K562 (cell line): ENCODE data around the gene PDLIM5. TPM values are rescaled to one million over a fixed set of nuclear protein-coding genes. Genes with fewer than 3 reads are reported as not detected.
A peak's percentile ranks its signal among the peaks of the same experiment; 100 is the strongest.

ENCODE experiments used
- DACH1 ChIP-seq: fragments of 450-650 bp; IDR thresholded peaks from 2 replicates; pipeline ENCODE4 v1.6.1; 2018; ENCODE audit not compliant: partially characterized antibody
- MYBL2 ChIP-seq, 2 experiments: fragments of 450-650 bp in 1 of 2; sonication (generic) in 1 of 2; formaldehyde crosslinking in 1 of 2; IDR thresholded peaks; 2 replicates each; pipeline versions ENCODE4 v1.6.1 to v1.8.1; 2017 to 2022; ENCODE audit warnings: borderline replicate concordance in 1 of 2, inconsistent platforms in 1 of 2, low read depth in 1 of 2, mild to moderate bottlenecking in 1 of 2, missing genetic modification reagents in 1 of 2, moderate library complexity in 1 of 2
- POLR2B ChIP-seq: fragments of 450-650 bp; IDR thresholded peaks from 2 replicates; pipeline ENCODE4 v1.6.1; 2018; ENCODE audit warnings: low read depth; ENCODE audit not compliant: partially characterized antibody
- RAD51 ChIP-seq: fragments of 450-650 bp; IDR thresholded peaks from 2 replicates; pipeline ENCODE4 v1.7.1; 2016; ENCODE audit warnings: low read depth, mild to moderate bottlenecking, borderline replicate concordance
- RBM14 ChIP-seq: fragments of 200-400 bp; formaldehyde crosslinking; IDR thresholded peaks from 2 replicates; pipeline ENCODE4 v1.6.1; 2018; ENCODE audit warnings: low read depth, mild to moderate bottlenecking, low read length, moderate library complexity, borderline replicate concordance; ENCODE audit not compliant: insufficient read depth
- SUPT5H ChIP-seq: fragments of 450-650 bp; IDR thresholded peaks from 2 replicates; pipeline ENCODE4 v1.6.1; 2016
- ZNF384 ChIP-seq: IDR thresholded peaks from 2 replicates; pipeline ENCODE4 v1.6.1; 2012; ENCODE audit warnings: low read depth, low read length, improper control_type of control experiment
- polyA plus RNA-seq, 8 experiments: library from polyadenylated mRNA; depleted of rRNA in 4 of 8; stranded (reverse) in 5 of 8; unstranded in 3 of 8; fragments of >200 nt; fragmentation: Nextera tagmentation in 2 of 8; fragmentation: Illumina TruSeq in 1 of 8; extraction: Ambion mirVana in 2 of 8; extraction: Trizol in 1 of 8; gene quantifications; 2 replicates each; pipeline versions ENCODE4 v1.2.1 to v1.2.3, GENCODE V29; 2011 to 2014; ENCODE audit warnings: inconsistent platforms in 1 of 8, missing spikeins in 1 of 8
- total RNA-seq, 7 experiments: library from RNA; depleted of rRNA in 6 of 7; stranded (reverse); fragments of >200 nt in 6 of 7; fragmentation: Illumina TruSeq in 2 of 7; extraction: Trizol in 2 of 7; gene quantifications; 2 replicates each; pipeline versions ENCODE4 v1.2.1 to v1.2.3, GENCODE V29; 2011 to 2021; ENCODE audit warnings: low replicate concordance in 1 of 7
- TF ChIP-seq, protein P1 (sequence below): sonication (generic); formaldehyde crosslinking; IDR thresholded peaks from 2 replicates; pipeline ENCODE4 v1.8.0; 2023; ENCODE audit warnings: mild to moderate bottlenecking, missing genetic modification reagents
- TF ChIP-seq, protein P2 (sequence below): sonication (generic); formaldehyde crosslinking; IDR thresholded peaks from 2 replicates; pipeline ENCODE4 v1.8.0; 2022; ENCODE audit warnings: mild to moderate bottlenecking, low read depth, missing genetic modification reagents
- TF ChIP-seq, protein P3 (sequence below): fragments of 250-450 bp; sonication (Bioruptor Pico); IDR thresholded peaks from 2 replicates; pipeline ENCODE4 v1.8.0; 2021; ENCODE audit warnings: mild to moderate bottlenecking, moderate library complexity
- TF ChIP-seq, protein P4 (sequence below): fragments of 250-450 bp; sonication (Bioruptor Pico); IDR thresholded peaks from 2 replicates; pipeline ENCODE4 v1.8.0; 2021; ENCODE audit warnings: moderate library complexity, mild to moderate bottlenecking, inconsistent platforms
- TF ChIP-seq, protein P5 (sequence below): fragments of 450-650 bp; formaldehyde crosslinking; IDR thresholded peaks from 2 replicates; pipeline ENCODE4 v1.4.0; 2022; ENCODE audit warnings: missing genetic modification characterization

PDLIM5 gene
- total and polyA plus RNA-seq, 9 of the 15 experiments (the other 6 are each of a cell fraction or from before 2014, with no cell fraction given) = 36.9 to 127 (median 62.5) TPM

DNA sequence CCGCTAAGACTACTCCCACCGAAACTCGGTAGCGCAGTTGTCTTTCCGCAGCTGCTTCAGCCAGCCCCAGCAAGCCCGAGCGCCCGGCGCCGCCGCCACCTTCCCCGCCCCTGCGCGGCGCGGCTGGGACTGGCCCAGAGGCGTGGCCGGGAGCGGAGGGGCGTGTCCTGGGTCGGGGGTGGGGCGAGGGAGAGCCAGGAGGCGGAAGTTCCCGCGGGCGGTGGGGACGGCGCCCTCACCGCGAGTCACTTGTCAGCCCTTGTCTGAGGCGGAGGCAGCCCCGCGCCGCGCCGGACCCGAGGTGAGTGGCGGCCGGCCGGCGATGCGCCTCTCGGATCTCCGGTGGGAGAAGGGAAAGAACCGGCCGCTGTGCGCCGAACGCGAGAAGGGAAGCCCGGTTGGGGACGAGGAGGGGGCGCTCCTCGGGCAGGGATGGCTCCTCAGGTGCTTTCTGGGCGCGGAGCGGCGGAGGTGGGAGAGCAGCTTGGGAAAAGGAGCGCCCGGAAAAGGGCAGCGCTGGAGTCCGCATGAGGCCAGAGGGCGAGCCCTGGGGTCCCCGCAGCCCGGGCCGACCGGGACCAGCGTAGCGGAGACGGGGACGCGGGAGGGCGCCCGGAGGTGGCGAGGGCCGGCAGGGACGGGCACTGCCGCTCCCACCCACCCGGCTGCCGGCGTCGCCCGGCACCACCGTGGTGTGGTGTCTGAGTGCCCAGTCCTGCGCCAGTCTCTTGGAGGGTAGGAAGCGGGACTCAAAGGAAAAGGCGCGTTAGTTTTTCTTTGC is at the start of gene PDLIM5 (continued):
- TF ChIP-seq, protein P1, sequence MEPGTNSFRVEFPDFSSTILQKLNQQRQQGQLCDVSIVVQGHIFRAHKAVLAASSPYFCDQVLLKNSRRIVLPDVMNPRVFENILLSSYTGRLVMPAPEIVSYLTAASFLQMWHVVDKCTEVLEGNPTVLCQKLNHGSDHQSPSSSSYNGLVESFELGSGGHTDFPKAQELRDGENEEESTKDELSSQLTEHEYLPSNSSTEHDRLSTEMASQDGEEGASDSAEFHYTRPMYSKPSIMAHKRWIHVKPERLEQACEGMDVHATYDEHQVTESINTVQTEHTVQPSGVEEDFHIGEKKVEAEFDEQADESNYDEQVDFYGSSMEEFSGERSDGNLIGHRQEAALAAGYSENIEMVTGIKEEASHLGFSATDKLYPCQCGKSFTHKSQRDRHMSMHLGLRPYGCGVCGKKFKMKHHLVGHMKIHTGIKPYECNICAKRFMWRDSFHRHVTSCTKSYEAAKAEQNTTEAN (CRISPR knock-in tag) = 0 out of 2 replicates have a peak, but pooled peaks have one; percentile 26
- no peak for TF ChIP-seq DACH1
- peak; percentile 97 for TF ChIP-seq SUPT5H
- TF ChIP-seq, protein P2, sequence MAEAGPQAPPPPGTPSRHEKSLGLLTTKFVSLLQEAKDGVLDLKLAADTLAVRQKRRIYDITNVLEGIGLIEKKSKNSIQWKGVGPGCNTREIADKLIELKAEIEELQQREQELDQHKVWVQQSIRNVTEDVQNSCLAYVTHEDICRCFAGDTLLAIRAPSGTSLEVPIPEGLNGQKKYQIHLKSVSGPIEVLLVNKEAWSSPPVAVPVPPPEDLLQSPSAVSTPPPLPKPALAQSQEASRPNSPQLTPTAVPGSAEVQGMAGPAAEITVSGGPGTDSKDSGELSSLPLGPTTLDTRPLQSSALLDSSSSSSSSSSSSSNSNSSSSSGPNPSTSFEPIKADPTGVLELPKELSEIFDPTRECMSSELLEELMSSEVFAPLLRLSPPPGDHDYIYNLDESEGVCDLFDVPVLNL = no peak
- peak; percentile 96 for TF ChIP-seq POLR2B
- TF ChIP-seq RBM14 = no peak
- TF ChIP-seq ZNF384 = no peak; the same call in 1 of the 2 replicates
- TF ChIP-seq MYBL2 (IDR thresholded peaks at IDR 0.05; ENCODE audit: low read depth) = no peak
- no peak for TF ChIP-seq MYBL2 (CRISPR knock-in tag; IDR thresholded peaks at IDR 0.05; ENCODE audit: borderline replicate concordance)
- no peak for TF ChIP-seq RAD51
- TF ChIP-seq, protein P3, sequence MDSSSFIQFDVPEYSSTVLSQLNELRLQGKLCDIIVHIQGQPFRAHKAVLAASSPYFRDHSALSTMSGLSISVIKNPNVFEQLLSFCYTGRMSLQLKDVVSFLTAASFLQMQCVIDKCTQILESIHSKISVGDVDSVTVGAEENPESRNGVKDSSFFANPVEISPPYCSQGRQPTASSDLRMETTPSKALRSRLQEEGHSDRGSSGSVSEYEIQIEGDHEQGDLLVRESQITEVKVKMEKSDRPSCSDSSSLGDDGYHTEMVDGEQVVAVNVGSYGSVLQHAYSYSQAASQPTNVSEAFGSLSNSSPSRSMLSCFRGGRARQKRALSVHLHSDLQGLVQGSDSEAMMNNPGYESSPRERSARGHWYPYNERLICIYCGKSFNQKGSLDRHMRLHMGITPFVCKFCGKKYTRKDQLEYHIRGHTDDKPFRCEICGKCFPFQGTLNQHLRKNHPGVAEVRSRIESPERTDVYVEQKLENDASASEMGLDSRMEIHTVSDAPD (CRISPR knock-in tag) = no peak
- TF ChIP-seq, protein P4, sequence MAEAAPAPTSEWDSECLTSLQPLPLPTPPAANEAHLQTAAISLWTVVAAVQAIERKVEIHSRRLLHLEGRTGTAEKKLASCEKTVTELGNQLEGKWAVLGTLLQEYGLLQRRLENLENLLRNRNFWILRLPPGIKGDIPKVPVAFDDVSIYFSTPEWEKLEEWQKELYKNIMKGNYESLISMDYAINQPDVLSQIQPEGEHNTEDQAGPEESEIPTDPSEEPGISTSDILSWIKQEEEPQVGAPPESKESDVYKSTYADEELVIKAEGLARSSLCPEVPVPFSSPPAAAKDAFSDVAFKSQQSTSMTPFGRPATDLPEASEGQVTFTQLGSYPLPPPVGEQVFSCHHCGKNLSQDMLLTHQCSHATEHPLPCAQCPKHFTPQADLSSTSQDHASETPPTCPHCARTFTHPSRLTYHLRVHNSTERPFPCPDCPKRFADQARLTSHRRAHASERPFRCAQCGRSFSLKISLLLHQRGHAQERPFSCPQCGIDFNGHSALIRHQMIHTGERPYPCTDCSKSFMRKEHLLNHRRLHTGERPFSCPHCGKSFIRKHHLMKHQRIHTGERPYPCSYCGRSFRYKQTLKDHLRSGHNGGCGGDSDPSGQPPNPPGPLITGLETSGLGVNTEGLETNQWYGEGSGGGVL (CRISPR knock-in tag) = no peak
- TF ChIP-seq, protein P5, sequence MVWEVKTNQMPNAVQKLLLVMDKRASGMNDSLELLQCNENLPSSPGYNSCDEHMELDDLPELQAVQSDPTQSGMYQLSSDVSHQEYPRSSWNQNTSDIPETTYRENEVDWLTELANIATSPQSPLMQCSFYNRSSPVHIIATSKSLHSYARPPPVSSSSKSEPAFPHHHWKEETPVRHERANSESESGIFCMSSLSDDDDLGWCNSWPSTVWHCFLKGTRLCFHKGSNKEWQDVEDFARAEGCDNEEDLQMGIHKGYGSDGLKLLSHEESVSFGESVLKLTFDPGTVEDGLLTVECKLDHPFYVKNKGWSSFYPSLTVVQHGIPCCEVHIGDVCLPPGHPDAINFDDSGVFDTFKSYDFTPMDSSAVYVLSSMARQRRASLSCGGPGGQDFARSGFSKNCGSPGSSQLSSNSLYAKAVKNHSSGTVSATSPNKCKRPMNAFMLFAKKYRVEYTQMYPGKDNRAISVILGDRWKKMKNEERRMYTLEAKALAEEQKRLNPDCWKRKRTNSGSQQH (CRISPR knock-in tag) = peak; percentile 55; the same call in 1 of the 2 replicates
